ENCODE data around the gene MYOZ1.

Gene MYOZ1

DNA sequence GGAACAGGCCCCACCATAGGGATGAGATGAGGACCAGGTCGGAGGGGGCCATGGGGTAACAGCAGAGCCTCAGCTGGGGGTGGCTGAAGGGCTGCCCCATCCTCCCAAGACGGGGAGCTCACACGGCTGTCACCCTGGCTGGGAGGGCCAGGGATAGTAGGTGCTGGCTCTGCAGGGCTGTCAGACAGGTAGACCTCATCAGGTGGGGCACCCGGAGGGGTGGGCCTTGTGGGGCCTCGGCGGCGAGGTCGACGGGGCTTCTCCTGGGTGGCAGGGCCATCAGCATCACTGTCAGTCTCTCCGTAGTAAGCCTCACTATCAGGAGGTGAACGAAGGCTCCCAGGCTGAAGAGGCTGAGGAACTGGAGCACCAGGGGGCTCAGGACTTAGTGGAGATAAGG lies 11.9 kb upstream of the MYOZ1 start:
- no peak for ATAC-seq
- TF ChIP-seq, protein P1, sequence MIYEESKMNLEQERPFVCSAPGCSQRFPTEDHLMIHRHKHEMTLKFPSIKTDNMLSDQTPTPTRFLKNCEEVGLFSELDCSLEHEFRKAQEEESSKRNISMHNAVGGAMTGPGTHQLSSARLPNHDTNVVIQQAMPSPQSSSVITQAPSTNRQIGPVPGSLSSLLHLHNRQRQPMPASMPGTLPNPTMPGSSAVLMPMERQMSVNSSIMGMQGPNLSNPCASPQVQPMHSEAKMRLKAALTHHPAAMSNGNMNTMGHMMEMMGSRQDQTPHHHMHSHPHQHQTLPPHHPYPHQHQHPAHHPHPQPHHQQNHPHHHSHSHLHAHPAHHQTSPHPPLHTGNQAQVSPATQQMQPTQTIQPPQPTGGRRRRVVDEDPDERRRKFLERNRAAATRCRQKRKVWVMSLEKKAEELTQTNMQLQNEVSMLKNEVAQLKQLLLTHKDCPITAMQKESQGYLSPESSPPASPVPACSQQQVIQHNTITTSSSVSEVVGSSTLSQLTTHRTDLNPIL (CRISPR knock-in tag; IDR thresholded peaks at IDR 0.05; ENCODE audit: low read depth) = no peak
- no peak for TF ChIP-seq ZNF70 (CRISPR knock-in tag; IDR thresholded peaks at IDR 0.05)

DNA sequence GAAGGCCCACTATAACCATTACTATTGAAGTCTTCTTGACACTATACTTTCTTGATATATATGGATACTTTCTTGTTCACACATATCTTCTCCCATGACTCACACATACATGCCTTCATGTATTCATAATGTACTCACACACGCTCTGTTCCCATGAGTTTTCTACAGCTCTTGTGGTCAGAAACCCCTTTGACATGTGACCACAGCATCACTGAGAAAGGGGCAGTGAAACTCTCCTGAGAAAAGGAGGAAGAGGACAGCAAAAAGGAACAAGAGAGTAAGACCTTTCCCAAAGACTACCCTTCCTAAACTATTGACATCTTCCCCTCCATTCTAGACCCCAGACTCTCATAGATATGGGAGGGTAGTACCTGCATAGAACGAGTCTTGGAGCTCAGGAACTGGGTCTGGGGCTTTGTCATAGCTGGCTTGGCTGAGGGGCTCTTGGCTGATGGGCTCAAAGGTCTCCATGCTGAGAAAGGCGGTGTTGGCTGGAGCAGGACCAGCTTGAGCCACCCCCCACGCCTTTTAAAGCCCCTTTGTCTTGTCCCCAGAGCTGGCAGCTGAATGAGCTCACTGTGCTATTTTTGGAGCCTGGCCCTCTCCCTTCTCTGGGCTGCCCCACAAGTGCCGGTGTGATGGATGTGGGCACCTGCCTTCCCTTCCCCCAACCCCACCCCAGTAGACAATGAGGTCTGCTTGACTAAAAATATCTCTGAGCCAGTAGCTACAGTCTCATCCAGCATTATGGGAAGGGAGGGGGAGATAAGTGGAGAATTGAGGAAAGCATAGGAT lies 9.5 kb upstream of the MYOZ1 start:
- TF ChIP-seq ZNF565 (CRISPR knock-in tag; conservative IDR thresholded peaks at IDR 0.05; ENCODE audit: low read depth) = no peak
- TF ChIP-seq, protein P2, sequence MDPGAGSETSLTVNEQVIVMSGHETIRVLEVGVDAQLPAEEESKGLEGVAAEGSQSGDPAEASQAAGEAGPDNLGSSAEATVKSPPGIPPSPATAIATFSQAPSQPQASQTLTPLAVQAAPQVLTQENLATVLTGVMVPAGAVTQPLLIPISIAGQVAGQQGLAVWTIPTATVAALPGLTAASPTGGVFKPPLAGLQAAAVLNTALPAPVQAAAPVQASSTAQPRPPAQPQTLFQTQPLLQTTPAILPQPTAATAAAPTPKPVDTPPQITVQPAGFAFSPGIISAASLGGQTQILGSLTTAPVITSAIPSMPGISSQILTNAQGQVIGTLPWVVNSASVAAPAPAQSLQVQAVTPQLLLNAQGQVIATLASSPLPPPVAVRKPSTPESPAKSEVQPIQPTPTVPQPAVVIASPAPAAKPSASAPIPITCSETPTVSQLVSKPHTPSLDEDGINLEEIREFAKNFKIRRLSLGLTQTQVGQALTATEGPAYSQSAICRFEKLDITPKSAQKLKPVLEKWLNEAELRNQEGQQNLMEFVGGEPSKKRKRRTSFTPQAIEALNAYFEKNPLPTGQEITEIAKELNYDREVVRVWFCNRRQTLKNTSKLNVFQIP (CRISPR knock-in tag; IDR thresholded peaks at IDR 0.05; ENCODE audit: borderline replicate concordance, low read depth) = no peak
- no peak for TF ChIP-seq CSDC2 (CRISPR knock-in tag; IDR thresholded peaks at IDR 0.05)
- TF ChIP-seq, protein P3, sequence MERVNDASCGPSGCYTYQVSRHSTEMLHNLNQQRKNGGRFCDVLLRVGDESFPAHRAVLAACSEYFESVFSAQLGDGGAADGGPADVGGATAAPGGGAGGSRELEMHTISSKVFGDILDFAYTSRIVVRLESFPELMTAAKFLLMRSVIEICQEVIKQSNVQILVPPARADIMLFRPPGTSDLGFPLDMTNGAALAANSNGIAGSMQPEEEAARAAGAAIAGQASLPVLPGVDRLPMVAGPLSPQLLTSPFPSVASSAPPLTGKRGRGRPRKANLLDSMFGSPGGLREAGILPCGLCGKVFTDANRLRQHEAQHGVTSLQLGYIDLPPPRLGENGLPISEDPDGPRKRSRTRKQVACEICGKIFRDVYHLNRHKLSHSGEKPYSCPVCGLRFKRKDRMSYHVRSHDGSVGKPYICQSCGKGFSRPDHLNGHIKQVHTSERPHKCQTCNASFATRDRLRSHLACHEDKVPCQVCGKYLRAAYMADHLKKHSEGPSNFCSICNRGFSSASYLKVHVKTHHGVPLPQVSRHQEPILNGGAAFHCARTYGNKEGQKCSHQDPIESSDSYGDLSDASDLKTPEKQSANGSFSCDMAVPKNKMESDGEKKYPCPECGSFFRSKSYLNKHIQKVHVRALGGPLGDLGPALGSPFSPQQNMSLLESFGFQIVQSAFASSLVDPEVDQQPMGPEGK (CRISPR knock-in tag; IDR thresholded peaks at IDR 0.05; ENCODE audit: borderline replicate concordance) = no peak
- TF ChIP-seq TCF4 (CRISPR knock-in tag; IDR thresholded peaks at IDR 0.05; ENCODE audit: borderline replicate concordance) = no peak
- TF ChIP-seq, protein P1 (CRISPR knock-in tag; IDR thresholded peaks at IDR 0.05; ENCODE audit: low read depth) = no peak
- TF ChIP-seq, protein P4, sequence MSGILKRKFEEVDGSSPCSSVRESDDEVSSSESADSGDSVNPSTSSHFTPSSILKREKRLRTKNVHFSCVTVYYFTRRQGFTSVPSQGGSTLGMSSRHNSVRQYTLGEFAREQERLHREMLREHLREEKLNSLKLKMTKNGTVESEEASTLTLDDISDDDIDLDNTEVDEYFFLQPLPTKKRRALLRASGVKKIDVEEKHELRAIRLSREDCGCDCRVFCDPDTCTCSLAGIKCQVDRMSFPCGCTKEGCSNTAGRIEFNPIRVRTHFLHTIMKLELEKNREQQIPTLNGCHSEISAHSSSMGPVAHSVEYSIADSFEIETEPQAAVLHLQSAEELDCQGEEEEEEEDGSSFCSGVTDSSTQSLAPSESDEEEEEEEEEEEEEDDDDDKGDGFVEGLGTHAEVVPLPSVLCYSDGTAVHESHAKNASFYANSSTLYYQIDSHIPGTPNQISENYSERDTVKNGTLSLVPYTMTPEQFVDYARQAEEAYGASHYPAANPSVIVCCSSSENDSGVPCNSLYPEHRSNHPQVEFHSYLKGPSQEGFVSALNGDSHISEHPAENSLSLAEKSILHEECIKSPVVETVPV (CRISPR knock-in tag; IDR thresholded peaks at IDR 0.05) = no peak
- TF ChIP-seq ZFP30 (CRISPR knock-in tag; IDR thresholded peaks at IDR 0.05) = no peak
- no peak for TF ChIP-seq ISL1 (CRISPR knock-in tag; IDR thresholded peaks at IDR 0.05)
- TF ChIP-seq, protein P5, sequence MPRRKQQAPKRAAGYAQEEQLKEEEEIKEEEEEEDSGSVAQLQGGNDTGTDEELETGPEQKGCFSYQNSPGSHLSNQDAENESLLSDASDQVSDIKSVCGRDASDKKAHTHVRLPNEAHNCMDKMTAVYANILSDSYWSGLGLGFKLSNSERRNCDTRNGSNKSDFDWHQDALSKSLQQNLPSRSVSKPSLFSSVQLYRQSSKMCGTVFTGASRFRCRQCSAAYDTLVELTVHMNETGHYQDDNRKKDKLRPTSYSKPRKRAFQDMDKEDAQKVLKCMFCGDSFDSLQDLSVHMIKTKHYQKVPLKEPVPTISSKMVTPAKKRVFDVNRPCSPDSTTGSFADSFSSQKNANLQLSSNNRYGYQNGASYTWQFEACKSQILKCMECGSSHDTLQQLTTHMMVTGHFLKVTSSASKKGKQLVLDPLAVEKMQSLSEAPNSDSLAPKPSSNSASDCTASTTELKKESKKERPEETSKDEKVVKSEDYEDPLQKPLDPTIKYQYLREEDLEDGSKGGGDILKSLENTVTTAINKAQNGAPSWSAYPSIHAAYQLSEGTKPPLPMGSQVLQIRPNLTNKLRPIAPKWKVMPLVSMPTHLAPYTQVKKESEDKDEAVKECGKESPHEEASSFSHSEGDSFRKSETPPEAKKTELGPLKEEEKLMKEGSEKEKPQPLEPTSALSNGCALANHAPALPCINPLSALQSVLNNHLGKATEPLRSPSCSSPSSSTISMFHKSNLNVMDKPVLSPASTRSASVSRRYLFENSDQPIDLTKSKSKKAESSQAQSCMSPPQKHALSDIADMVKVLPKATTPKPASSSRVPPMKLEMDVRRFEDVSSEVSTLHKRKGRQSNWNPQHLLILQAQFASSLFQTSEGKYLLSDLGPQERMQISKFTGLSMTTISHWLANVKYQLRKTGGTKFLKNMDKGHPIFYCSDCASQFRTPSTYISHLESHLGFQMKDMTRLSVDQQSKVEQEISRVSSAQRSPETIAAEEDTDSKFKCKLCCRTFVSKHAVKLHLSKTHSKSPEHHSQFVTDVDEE (CRISPR knock-in tag; IDR thresholded peaks at IDR 0.05) = no peak
- TF ChIP-seq ZC3H10 (CRISPR knock-in tag; IDR thresholded peaks at IDR 0.05) = no peak
- no peak for TF ChIP-seq ARNTL (CRISPR knock-in tag; IDR thresholded peaks at IDR 0.05; ENCODE audit: borderline replicate concordance, low read depth)
- TF ChIP-seq TOX (CRISPR knock-in tag; IDR thresholded peaks at IDR 0.05; ENCODE audit: borderline replicate concordance) = no peak
- TF ChIP-seq ZNF70 (CRISPR knock-in tag; IDR thresholded peaks at IDR 0.05) = no peak
- ATAC-seq = no peak

DNA sequence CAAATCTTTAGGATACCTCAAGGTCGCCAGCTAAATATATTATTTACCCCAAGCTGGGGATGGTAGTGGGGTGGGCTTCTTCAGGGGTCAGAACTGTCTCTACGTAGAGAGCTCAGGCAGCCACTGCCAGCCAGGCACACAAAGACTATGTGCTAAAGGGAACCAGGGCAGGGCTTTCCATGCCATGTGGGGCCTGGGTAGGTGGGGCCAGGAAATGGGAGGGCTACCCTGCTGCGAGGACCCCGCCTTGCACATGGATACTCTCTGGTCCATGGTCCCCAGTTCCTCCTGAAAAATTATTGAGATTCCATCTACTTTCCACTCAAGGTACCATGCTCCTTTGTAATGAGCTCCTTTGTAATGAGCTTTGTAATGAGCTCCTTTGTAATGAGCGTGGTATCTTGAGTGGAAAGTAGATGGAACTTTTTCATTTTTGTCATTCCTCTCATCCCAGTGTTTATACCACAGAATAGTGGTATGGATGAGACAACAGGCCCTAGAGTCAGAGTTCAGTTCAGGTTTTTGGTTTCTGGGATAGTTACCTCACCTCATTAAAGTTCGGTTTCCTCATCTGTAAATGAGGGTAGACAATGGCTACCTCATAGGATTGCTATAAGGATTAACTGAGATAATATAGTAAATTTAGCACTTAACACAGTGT lies 8.7 kb upstream of the MYOZ1 start:
- TF ChIP-seq OSR1 (CRISPR knock-in tag; IDR thresholded peaks at IDR 0.05) (no peak), RARB (CRISPR knock-in tag; IDR thresholded peaks at IDR 0.05) (no peak), BACH2 (CRISPR knock-in tag; IDR thresholded peaks at IDR 0.05; ENCODE audit: borderline replicate concordance) (no peak), ISL1 (CRISPR knock-in tag; IDR thresholded peaks at IDR 0.05) (no peak), ZNF70 (CRISPR knock-in tag; IDR thresholded peaks at IDR 0.05) (no peak), ZNF8 (CRISPR knock-in tag; IDR thresholded peaks at IDR 0.05) (no peak), ESRRG (CRISPR knock-in tag; IDR thresholded peaks at IDR 0.05) (no peak)
- TF ChIP-seq, protein P5 (CRISPR knock-in tag; IDR thresholded peaks at IDR 0.05) = no peak
- TF ChIP-seq, protein P4 (CRISPR knock-in tag; IDR thresholded peaks at IDR 0.05) = no peak
- ATAC-seq = no peak
